ENCODE data around the gene IFNGR2.
"Not testable (repeated sequence)": the region's sequence is repeated elsewhere in the genome, so short reads cannot be mapped to it uniquely, and the experiment has no call there.

Gene IFNGR2

DNA sequence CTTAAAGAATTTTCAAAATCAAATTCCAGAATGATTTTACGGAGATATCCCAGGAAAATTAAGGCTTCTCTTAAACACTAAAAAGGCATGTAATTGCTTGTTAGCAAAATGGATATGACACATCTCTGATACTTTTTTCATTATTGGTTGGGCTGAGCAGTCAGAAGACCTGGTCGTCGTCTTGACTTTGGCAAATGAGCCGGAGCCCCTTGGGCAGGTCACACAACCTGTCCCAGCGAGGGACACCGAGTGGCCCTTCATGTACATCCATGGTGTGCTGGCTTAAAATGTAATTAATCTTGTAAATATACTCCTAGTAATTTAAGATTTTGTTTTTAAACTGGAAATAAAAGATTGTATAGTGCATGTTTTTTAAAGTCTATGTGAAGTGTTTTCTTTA lies 33.9 kb downstream of the IFNGR2 start:
- DNase-seq (ENCODE audit: low read depth): no peak

DNA sequence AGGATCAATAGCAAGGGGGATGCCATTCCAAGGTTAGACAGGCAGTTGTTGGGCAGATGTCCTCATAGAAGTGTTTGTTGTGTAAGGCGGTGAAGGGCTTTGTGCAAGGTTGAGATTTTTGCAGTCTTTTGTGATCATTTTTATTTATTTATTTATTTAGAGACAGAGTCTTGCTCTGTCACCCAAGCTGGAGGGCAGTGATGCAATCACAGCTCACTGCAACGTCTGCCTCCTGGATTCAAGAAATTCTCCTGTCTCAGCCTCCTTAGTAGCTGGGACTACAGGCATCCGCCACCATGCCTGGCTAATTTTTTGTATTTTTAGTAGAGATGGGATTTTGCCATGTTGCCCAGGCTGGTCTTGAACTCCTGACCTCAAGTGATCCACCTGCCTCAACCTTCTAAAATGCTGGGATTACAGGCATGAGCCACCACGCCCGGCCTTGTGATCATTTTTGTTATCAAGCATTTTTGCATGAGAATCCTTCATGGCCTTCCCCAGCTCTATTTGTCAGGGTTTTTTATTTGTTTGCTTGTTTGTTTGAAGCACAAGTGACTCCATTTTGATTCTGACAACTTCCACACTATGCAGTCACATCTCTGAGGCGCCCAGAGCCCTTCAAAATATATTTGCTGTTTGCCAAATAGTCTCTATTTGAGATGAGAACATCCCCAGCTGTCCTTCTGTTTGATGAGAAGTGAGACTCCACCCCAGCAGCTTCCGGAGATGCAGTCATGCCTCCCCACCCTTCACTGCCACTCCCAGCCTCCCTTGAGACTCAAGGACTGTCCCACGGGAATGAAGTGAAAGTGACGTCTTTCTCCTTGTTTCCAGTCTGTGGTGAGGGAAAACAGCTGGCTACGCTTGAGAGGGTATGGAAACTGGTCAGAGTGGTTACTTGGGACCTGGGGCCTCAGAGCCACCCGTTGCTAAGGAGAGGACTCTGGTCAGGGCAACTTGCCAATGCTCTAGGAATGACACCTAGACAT lies 38.6 kb downstream of the IFNGR2 start:
- DNase-seq (ENCODE audit: low read depth): peak; percentile 57

DNA sequence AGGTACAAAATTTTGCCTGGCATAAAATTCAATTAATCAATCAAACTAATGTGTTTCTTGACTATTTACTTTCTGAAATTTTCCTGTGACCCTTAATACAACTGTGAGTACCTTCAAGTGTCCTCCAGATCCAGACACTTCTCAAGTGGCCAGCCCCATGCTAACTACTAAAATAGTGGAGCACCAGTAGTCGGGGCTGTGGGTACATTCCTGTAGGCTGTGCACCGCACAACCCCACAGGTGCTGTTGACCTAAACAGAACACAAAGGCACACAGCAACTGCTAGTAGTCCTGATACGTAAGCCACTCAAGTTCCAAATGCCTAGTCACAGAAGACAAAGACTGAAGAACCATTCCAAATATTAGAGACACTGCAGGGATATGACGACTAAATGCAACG lies 40.0 kb downstream of the IFNGR2 start:
- no peak for DNase-seq (ENCODE audit: low read depth)

DNA sequence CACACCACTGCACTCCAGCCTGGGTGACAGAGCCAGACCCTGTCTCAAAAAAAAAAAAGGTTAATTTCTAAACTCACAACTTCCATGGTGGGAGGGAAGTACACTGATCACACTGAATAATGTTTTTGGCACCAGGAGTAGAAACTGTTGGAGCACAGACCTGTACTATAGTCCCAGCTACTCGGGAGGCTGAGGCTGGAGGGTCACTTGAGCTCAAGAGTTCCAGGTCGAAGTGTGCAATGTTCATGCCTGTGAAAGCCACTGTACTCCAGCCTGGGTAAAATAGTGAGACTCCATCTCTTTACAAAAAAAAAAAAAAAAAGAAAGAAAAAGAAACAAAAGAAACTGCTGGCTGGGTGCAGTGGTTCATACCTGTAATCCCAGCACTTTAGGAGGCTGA lies 41.3 kb downstream of the IFNGR2 start:
- DNase-seq (ENCODE audit: low read depth): no peak

DNA sequence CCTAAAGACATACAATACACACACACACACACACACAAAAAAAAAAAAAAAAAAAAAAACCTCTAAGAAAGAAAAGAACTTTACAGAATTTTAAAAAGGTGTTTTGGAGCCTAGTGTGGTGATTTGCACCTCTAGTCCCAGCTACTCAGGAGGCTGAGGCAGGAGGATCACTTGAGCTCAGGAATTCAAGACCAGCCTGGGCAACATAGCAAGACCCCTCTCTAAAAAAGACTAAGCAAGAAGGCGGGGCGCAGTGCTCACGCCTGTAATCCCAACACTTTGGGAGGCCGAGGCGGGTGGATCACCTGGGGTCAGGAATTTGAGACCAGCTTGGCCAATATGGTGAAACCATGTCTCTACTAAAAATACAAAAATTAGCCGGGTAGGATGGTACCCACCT lies 43.4 kb downstream of the IFNGR2 start:
- not testable (repeated sequence) for DNase-seq (ENCODE audit: low read depth)

DNA sequence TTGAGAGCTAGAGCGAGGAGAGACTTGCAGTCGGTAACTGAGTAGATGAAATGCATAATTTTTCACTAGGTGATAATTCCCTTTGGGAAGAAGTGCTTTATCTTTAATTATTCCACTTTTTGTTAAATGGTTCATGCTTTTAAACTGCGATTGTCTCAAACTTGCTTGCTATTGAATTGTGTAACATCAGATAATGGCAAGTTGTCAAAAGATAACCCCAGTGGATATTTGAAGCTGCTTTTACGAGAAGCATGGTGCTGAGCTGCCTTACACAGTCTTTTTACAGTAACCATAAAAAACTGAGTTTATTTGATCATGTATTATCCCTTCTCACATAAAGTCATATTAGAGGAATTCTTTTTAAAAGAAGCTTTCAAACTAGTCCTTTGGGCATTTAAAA lies 46.4 kb downstream of the IFNGR2 start:
- DNase-seq (ENCODE audit: low read depth): peak; percentile 38

DNA sequence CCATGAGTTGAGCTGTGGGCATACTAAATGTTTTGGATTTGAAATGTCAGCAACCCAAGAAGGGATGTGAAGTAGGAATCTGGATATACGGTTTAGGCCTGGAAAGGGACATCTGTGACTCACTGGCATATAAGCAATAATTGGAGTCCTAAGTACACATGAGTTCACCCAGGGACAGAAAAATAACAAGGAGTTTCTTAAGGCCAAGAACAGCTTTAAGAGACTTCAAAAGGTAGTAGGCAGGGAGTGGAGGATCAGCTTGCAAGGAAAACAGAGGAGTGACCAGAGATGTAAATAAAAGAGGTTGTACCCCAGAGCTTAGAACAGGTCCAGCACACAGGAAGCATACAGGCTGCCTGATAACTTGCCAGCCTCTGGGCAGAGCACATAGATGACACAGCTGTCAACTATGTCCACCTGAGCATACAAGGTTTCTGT lies 48.4 kb downstream of the IFNGR2 start:
- no peak for DNase-seq (ENCODE audit: low read depth)

DNA sequence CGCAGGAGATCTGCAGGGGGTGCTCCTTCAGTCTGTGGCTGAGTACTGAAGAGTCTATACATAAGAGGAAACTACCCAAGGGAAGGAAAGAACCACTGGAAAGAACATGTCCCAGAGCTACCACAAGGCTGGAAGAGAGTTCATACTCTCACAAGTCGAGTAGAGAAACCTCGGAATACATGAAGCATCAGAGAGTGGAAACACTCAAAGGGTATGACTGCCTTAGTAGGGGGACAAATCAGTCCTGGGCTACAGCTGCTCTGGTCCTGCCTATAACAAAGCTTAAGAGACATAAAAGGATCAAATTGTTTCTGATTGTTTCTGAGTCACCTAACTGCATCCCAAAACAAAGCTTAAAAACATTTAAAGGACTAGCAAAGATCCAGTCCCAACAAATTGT lies 49.1 kb downstream of the IFNGR2 start:
- no peak for DNase-seq (ENCODE audit: low read depth)

DNA sequence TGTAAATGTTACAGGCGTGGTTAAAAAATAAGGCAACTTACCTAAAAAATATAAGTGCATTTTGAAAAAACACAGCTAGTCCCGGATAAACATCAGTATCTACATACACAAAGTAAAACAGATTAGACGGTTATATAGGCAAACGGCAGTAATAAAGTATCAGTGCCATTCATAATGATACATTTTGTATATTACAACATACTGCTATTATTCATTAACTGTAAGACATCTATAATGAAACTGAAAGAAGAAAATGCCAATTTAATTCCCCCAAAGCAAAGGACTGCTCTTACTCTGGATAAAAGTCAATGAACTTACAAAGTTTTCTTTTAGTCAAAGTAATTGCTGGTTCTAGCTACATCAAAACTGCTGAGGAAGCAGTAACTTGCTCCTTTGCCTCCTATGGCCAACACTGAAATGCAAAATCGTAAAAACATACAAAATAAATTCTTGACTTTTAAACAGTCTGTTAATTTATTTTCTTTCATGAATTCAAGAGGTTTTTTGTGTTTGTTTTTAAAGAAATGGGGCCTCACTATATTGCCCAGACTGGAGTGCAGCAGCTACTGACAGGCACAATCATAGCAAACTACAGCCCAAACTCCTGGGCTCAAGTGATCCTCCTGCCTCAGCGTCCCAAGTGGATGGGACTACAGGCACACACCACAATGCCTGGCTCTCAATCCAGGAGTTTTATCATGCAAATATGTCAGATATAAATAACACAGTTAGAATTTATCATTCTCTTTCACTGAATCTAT lies 52.7 kb downstream of the IFNGR2 start:
- no peak for DNase-seq (ENCODE audit: low read depth)

DNA sequence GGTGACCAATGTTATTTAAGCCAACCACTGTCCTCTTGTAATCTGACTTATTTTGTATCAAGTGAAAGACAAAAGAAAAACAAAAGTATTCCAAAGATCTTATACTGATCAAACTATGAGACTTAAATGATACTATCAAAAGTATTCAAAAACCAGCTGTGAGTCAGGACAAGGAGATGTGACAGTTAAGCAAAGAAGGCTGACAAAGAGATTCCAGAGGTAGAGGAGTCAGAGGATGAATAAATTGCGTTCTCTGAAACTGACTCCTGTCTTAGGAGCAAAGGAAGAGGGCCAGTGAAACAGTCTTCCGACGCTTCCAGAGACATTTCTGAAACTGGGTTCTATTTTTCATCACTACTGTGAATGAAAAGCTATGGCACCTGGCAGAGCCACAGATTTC lies 55.6 kb downstream of the IFNGR2 start:
- no peak for DNase-seq (ENCODE audit: low read depth)

DNA sequence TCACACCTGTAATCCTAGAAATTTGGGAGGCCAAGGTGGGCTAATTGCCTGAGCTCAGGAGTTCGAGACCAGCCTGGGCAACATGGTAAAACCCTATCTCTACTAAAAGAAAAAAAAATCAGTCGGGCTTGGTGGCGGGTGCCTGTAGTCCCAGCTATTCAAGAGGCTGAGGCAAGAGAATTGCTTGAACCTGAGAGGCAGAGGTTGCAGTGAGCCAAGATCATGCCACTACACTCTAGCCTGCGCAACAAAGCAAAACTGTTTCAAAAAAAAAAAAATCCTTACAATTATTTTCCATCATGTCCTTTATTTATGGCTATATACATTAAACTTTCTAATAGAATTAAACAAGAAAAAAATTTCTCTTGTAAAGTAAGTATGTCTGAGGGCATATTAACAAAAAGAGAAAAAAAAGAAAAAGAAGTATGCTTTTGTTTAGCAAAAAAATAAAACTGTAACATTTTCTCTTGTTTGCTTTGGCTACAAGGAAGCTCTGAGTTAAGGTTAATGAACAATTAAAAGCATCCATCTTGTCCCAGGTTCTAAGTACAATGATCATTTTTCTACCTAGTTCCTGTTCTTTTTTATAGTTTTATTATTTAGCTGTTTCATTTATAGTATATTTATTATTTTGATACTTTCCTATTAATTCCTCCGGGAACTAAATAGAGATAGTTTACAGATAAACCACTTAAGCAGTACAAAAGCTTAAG lies 58.5 kb downstream of the IFNGR2 start:
- no peak for DNase-seq (ENCODE audit: low read depth)

DNA sequence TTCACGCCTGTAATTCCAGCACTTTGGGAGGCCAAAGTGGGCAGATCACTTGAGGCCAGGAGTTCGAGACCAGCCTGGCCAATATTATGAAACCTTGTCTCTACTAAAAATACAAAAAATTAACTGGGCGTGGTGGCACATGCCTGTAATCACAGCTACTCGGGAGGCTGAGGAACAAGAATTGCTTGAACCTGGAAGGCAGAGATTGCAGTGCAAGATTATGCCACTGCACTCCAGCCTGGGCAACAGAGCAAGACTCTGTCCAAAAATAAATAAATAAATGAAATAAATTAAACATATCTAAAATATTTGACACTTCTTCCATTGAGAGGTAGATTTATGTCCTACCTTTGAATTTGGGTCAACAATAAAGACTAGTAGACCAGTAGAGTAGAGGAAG lies 66.0 kb downstream of the IFNGR2 start:
- not testable (repeated sequence) for DNase-seq (ENCODE audit: low read depth)

DNA sequence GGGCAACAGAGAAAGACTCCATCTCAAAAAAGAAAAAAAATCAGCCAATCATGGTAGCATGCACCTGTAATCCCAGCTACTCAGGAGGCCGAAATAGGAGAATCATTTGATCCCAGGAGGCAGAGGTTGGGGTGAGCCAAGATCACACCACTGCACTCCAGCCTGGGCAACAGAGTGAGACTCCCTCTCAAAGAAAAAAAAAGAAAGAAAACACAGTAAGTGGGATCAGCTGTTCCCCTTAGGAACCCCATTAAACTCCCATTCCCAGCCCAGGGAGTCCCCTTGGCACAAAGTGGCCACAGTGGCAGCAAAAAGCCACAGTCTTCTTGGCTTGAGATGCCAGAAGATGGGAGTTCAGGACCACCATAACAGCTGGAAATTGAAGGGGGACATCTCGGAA lies 67.5 kb downstream of the IFNGR2 start:
- no peak for DNase-seq (ENCODE audit: low read depth)

DNA sequence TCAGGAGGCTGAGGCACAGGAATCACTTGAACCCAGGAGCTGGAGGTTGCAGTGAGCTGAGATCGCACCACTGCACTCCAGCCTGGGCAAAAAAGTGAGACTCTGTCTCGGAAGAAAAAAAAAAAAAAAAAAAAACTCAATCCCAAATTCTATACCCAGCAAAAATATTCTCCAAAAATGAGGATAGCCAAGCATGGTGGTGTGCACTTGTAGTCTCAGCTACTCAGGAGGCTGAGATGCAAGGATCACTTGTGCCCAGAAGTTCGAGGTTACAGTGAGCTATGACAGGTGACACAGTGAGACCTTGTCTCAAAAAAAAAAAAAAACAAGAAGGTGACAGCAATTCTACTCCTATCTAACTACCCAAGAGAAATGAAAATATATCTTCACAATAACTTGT lies 70.1 kb downstream of the IFNGR2 start:
- no peak for DNase-seq (ENCODE audit: low read depth)

DNA sequence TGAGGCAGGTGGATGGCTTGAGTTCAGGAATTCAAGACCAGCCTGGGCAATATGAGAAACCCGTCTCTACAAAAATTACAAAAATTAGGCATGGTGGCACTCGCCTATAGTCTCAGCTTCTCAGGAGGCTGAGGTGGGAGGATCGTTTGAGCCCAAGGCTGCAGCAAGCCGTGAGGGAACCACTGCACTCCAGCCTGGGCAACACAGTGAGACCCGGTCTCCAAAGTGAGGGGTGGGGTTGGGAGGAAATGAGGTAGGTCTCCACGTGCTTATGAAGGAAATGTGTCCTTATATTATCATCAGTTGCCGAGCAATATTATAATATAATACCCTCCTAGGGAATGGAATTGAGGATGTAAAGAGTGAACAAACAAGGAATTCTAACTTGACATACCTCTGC lies 73.9 kb downstream of the IFNGR2 start:
- no peak for DNase-seq (ENCODE audit: low read depth)

DNA sequence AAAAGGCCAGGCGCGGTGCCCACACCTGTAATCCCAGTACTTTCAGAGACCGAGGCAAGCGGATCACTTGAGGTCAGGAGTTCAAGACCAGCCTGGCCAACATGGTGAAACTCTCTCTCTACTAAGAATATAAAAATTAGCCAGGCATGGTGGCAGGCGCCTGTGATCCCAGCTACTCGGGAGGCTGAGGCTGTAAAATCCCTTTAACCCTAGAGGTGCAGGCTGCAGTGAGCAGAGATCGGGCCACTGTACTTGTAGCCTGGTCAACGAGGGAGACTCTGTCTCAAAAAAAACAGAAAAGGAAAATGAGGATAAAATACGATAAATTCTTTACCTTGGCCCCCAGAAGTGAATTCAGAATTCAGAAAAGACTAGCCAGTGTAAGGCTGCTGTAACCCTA lies 75.0 kb downstream of the IFNGR2 start:
- no peak for DNase-seq (ENCODE audit: low read depth)

DNA sequence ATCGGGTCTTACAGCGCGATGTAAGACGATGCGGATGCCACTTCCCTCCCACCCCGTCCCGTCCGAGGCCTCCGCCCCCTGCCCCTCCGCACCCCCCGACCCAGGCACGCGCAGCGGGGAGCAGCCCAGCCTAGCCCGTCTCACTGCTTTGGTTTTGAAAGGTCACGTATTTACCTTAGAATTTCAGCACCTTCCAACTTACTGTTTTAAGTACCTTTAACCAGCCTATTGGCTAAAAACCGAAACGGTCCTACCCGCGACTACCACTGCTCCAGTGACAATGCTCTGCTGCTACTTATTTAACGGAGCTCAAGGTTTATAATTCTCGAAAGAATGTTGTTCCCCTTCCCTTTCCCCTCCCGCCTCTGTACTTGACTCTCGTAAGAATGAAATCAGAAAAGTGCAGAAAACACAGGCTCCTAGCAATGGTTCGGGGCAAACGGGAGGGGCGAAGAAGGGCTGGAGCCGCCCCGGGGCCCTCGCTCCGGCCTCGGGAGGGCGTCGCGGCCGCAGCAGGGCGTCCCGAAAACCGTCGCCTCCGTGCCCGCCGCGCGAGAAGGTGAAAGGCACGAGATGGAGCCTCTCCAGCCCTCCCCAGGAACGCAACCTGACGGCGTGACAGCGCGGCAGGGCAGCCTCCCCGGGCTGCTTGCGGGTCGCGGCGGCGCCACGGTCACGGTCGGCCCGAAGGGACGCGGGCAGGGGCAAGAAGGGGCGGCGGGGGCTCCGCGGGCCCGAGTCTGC lies 75.9 kb downstream of the IFNGR2 start:
- peak; percentile 9 for DNase-seq (ENCODE audit: low read depth)

DNA sequence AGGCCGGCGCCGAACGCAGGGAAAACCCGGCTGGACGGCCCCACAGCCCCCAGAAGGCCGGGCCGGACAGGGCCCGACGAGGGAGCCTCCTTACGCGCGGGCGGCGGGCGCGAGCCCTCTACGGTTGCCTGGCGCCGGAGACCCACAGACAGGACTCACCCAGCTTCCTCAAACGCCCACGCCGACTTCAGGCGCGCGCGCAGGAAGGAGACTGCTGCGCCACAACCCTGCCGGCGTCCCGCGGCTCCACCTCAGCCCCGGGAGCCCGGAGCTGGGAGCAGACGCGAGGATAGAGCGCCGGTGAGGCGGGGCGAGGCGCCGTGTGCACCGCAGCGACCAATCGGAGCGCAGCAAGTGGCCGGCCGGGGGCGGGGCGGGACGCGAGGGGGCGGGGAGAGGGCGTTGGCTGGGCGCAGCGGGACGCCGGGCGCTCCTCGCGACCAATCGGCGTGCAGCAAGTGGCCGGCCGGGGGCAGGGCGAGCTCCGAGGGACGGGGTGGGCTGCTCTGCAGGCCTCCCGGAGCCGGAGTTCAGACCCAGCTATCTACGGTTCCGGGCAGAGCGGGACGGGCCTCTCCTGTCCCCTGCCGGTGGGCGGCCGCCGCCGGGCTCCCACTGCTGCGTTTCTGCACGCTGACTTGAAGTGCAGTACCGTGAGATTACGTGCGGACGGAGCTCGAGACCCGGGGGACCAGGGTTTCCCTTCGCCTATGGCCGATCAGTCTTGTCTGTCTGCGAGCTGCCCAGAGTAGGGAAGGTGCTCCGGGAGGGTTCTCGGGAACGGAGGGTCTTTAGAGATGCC lies 76.7 kb downstream of the IFNGR2 start, which contains the start of gene TMEM50B:
TSS of gene TMEM50B (minus strand) at position 296 of the 802 bp plus-strand sequence. CDS start 11,089 bp downstream, outside the sequence.
- peak; percentile 93 for DNase-seq (ENCODE audit: low read depth)

DNA sequence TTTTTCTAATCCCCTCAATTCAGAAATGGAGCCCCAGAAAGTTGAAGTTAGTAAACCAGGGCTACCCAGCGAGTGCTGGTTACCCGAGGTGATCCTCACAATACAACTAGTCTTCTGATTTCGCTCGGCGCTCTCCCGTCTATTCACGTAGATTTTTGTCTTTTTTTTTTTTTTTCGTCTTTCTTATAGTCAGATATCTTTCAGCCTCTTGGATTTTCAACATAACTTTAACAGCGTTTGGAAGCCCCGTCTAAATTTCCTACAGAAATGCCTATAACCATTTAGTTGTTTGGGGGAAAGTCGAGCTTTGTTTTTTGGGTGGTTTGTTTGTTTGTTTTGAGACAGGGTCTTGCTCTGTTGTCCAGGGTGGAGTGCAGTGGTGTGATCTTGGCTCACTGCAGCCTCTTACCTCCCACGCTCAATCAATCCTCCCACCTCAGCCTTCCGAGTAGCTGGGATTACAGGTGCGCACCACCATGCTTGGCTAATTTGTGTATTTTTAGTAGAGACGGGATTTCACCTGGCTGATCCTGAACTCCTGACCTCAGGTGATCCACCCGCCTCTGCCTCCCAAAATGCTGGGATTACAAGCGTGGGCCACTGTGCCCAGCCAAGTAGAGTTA lies 77.4 kb downstream of the IFNGR2 start:
- no peak for DNase-seq (ENCODE audit: low read depth)

DNA sequence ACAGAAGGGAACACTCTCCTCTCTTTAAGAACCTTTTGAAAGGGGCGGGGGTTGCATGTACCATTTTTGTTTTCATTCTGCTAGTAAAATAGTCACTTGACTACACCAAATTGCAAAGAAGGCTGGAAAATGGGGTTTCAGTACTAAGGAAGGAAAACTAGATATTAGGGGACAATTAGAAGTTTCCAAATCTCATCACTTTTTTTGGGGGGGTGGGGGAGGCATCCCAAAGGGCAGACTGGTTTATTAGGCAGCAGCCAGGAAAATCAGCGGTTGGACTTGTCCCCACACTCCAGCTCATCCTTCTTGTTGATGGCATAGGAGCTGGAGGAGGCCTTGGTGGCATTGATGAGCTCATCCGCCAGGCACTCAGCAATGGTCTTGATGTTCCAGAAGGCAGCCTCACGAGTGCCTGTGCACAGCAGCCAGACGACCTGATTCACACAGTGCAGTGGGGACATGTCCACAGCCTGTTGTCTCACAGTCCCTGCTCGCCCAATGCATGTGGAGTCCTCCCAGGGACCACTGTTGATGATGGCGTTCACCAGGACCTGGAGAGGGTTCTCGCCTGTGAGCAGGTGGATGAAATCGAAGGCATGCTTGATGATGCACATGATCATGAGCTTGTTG lies 78.2 kb downstream of the IFNGR2 start:
- DNase-seq (ENCODE audit: low read depth): no peak
